IMR-90 (cell line): Measurements from ENCODE around the gene FBXL7. TPM values are rescaled to one million over a fixed set of nuclear protein-coding genes. Genes with fewer than 3 reads are reported as not detected.

Experiments
- ATAC-seq: fragments of 200-7000 bp; cut with Tn5 transposase; 2 replicates; pipeline ENCODE4 v1.9.1; 2020; ENCODE audit warnings: low read depth, mild to moderate bottlenecking, moderate library complexity
- BruUV-seq: library from RNA; stranded (reverse); fragments of 400-500 nt; replicated peaks from 2 replicates; lab custom pipeline; 2021; lab: Mats Ljungman, UMichigan
- CTCF ChIA-PET: fragments of 300-600 bp; formaldehyde crosslinking; extraction: SDS; loops from one replicate; lab custom pipeline; 2021; ENCODE audit warnings: antibody characterized with exemption; lab: Yijun Ruan, JAX
- POLR2A ChIA-PET: fragments of 300-600 bp; sonication (Branson Sonifier 250); formaldehyde crosslinking; loops from one replicate; lab custom pipeline; 2022; ENCODE audit warnings: antibody characterized with exemption; ENCODE audit not compliant: unreplicated experiment; lab: Charles Lee
- DNase-seq: peaks from one replicate; pipeline ENCODE4 v3.0.0; 2013
- H2AFZ ChIP-seq: replicated peaks from 2 replicates; pipeline ENCODE3; 2013; ENCODE audit warnings: low read length, mild to moderate bottlenecking; ENCODE audit not compliant: poor library complexity
- H2AK5ac ChIP-seq: 2 replicates; pipeline ENCODE4 v1.6.1; 2013; ENCODE audit warnings: low read depth, low read length, inconsistent platforms
- H2AK9ac ChIP-seq: replicated peaks from 2 replicates; pipeline ENCODE3; 2013; ENCODE audit warnings: mild to moderate bottlenecking, low read depth, low read length, moderate library complexity; ENCODE audit not compliant: poor library complexity
- H2BK120ac ChIP-seq: 2 replicates; pipeline ENCODE4 v1.6.1; 2013; ENCODE audit warnings: low read depth, low read length, inconsistent platforms
- H2BK15ac ChIP-seq: 3 replicates; pipeline ENCODE4 v1.6.1; 2013; ENCODE audit warnings: low read depth, low read length, inconsistent platforms
- H2BK20ac ChIP-seq: 2 replicates; pipeline ENCODE4 v1.6.1; 2013; ENCODE audit warnings: low read depth, mild to moderate bottlenecking, inconsistent platforms, low read length, moderate library complexity
- H2BK5ac ChIP-seq: 2 replicates; pipeline ENCODE4 v1.6.1; 2013; ENCODE audit warnings: mild to moderate bottlenecking, low read depth, low read length, inconsistent platforms; ENCODE audit not compliant: poor library complexity, severe bottlenecking
- H3K14ac ChIP-seq: replicated peaks from 2 replicates; pipeline ENCODE4 v1.6.1; 2013; ENCODE audit warnings: low read depth, low read length, inconsistent platforms
- H3K18ac ChIP-seq: 2 replicates; pipeline ENCODE4 v1.6.1; 2013; ENCODE audit warnings: low read depth, low read length, control low read depth
- H3K23ac ChIP-seq: 2 replicates; pipeline ENCODE4 v1.6.1; 2013; ENCODE audit warnings: low read depth, low read length, inconsistent platforms
- H3K27ac ChIP-seq: 2 replicates; pipeline ENCODE4 v1.5.1; 2013; ENCODE audit warnings: mild to moderate bottlenecking, control low read depth, low read length; ENCODE audit not compliant: insufficient read depth
- H3K27me3 ChIP-seq: 2 replicates; pipeline ENCODE4 v1.6.1; 2013; ENCODE audit warnings: low read length; ENCODE audit not compliant: control insufficient read depth, insufficient read depth
- H3K36me3 ChIP-seq: 2 replicates; pipeline ENCODE4 v1.6.1; 2013; ENCODE audit warnings: low read length, mixed read lengths; ENCODE audit not compliant: control insufficient read depth, insufficient read depth
- H3K4ac ChIP-seq: 2 replicates; pipeline ENCODE4 v1.6.1; 2013; ENCODE audit warnings: low read depth, low read length, inconsistent platforms
- H3K4me1 ChIP-seq: 2 replicates; pipeline ENCODE4 v1.6.1; 2013; ENCODE audit warnings: low read length, mixed read lengths; ENCODE audit not compliant: control insufficient read depth, insufficient read depth
- H3K4me2 ChIP-seq: 2 replicates; pipeline ENCODE4 v1.6.1; 2013; ENCODE audit warnings: low read depth, mild to moderate bottlenecking, control low read depth, low read length, moderate library complexity
- H3K4me3 ChIP-seq: 2 replicates; pipeline ENCODE4 v1.5.1; 2013; ENCODE audit warnings: low read depth, mild to moderate bottlenecking, control low read depth, low read length, moderate library complexity; ENCODE audit not compliant: insufficient read depth
- H3K56ac ChIP-seq: 2 replicates; pipeline ENCODE4 v1.6.1; 2013; ENCODE audit warnings: low read length, inconsistent platforms; ENCODE audit not compliant: insufficient read depth; ENCODE audit errors: extremely low read depth
- H3K79me1 ChIP-seq, 2 experiments: 2 replicates each; pipeline ENCODE4 v1.6.1; 2013; ENCODE audit warnings: low read length in 2 of 2, inconsistent platforms in 1 of 2, low read depth in 1 of 2
- H3K9ac ChIP-seq: 2 replicates; pipeline ENCODE4 v1.6.1; 2013; ENCODE audit warnings: low read depth, low read length, control low read depth
- H3K9me1 ChIP-seq: 2 replicates; pipeline ENCODE4 v1.6.1; 2013; ENCODE audit warnings: low read length, inconsistent platforms; ENCODE audit not compliant: insufficient read depth
- H3K9me3 ChIP-seq: 2 replicates; pipeline ENCODE4 v1.6.1; 2013; ENCODE audit warnings: low read length; ENCODE audit not compliant: control insufficient read depth, insufficient read depth
- H4K20me1 ChIP-seq: 2 replicates; pipeline ENCODE4 v1.6.1; 2013; ENCODE audit warnings: low read length, inconsistent platforms; ENCODE audit not compliant: insufficient read depth
- H4K5ac ChIP-seq: 2 replicates; pipeline ENCODE4 v1.6.1; 2013; ENCODE audit warnings: mild to moderate bottlenecking, low read depth, low read length, control low read depth
- H4K8ac ChIP-seq, 2 experiments: 2 replicates each; pipeline ENCODE4 v1.6.1; 2013; ENCODE audit warnings: low read depth in 2 of 2, low read length in 2 of 2, control low read depth in 1 of 2, inconsistent platforms in 1 of 2
- H4K91ac ChIP-seq: 2 replicates; pipeline ENCODE4 v1.6.1; 2013; ENCODE audit warnings: low read depth, low read length, inconsistent platforms; ENCODE audit not compliant: insufficient read depth
- BHLHE40 ChIP-seq: fragments of 150-350 bp; IDR thresholded peaks from 2 replicates; pipeline ENCODE4 v1.6.1; 2016; ENCODE audit warnings: mild to moderate bottlenecking, low read depth, low read length
- CEBPB ChIP-seq: IDR thresholded peaks from 2 replicates; pipeline ENCODE4 v1.6.1; 2012; ENCODE audit warnings: low read depth, low read length, improper control_type of control experiment
- CHD1 ChIP-seq: IDR thresholded peaks from 2 replicates; pipeline ENCODE4 v1.6.1; 2012; ENCODE audit warnings: low read depth, low read length, improper control_type of control experiment
- FOS ChIP-seq: fragments of 150-350 bp; IDR thresholded peaks from 2 replicates; pipeline ENCODE4 v1.6.1; 2016; ENCODE audit warnings: low read depth, low read length
- MAFK ChIP-seq: IDR thresholded peaks from 2 replicates; pipeline ENCODE4 v1.6.1; 2012; ENCODE audit warnings: low read depth, low read length, improper control_type of control experiment
- MAZ ChIP-seq: IDR thresholded peaks from 2 replicates; pipeline ENCODE4 v1.6.1; 2012; ENCODE audit warnings: low read depth, mild to moderate bottlenecking, low read length, improper control_type of control experiment, moderate library complexity, borderline replicate concordance
- MXI1 ChIP-seq: IDR thresholded peaks from 2 replicates; pipeline ENCODE4 v1.6.1; 2012; ENCODE audit warnings: low read depth, mild to moderate bottlenecking, low read length, moderate library complexity, borderline replicate concordance
- NFE2L2 ChIP-seq: fragments of 150-350 bp; IDR thresholded peaks from 2 replicates; pipeline ENCODE4 v1.6.1; 2016; ENCODE audit warnings: low read depth, mild to moderate bottlenecking, low read length
- RAD21 ChIP-seq: IDR thresholded peaks from 2 replicates; pipeline ENCODE4 v1.6.1; 2012; ENCODE audit warnings: low read length, improper control_type of control experiment
- RCOR1 ChIP-seq: IDR thresholded peaks from 2 replicates; pipeline ENCODE4 v1.6.1; 2012; ENCODE audit warnings: mild to moderate bottlenecking, low read length, improper control_type of control experiment; ENCODE audit not compliant: insufficient replicate concordance
- RFX5 ChIP-seq: IDR thresholded peaks from 2 replicates; pipeline ENCODE4 v1.8.0; 2012; ENCODE audit warnings: low read depth, mild to moderate bottlenecking, low read length, moderate library complexity
- SMC3 ChIP-seq: fragments of 150-350 bp; IDR thresholded peaks from 2 replicates; pipeline ENCODE4 v1.6.1; 2016; ENCODE audit warnings: low read depth, mild to moderate bottlenecking, antibody characterized with exemption, low read length, moderate library complexity
- WGBS, 2 experiments: methylation state at CpG; one replicate each; pipeline versions ENCODE4 v1.1.5 to v1.1.7; 2013; ENCODE audit warnings: missing lambda C conversion rate in 2 of 2; ENCODE audit not compliant: insufficient read length in 1 of 2; ENCODE audit errors: extremely low coverage in 2 of 2; 5-methylcytosine and 5-hydroxymethylcytosine counted together
- dilution Hi-C: fragments of 300-500 bp; cut with HindIII; formaldehyde crosslinking; loops from one replicate; pipeline ENCODE4 v1.14.3; 2018; ENCODE audit warnings: low sequenced_read_pairs; ENCODE audit not compliant: unreplicated experiment
- in situ Hi-C: fragments of 300-500 bp; cut with MboI; formaldehyde crosslinking; loops from 3 replicates; pipeline ENCODE4 v1.14.3; 2019; ENCODE audit warnings: low sequenced_read_pairs, inconsistent platforms, mixed read lengths
- intact Hi-C: fragments of 100-400 bp; cut with micrococcal nuclease; formaldehyde crosslinking; loops from 2 replicates; pipeline ENCODE4 v1.10.0; 2022
- polyA plus RNA-seq, 3 experiments: library from polyadenylated mRNA; depleted of rRNA; stranded (reverse); fragments of >200 nt; gene quantifications; 2 replicates each; pipeline ENCODE4 v1.2.3, GENCODE V29; 2012; ENCODE audit warnings: low replicate concordance in 1 of 3
- total RNA-seq: library from RNA; depleted of rRNA; stranded (reverse); fragments of >200 nt; gene quantifications from 2 replicates; pipeline ENCODE4 v1.2.3, GENCODE V29; 2012
- TF ChIP-seq, protein P1 (sequence below): fragments of 150-350 bp; IDR thresholded peaks from 2 replicates; pipeline ENCODE4 v1.6.1; 2016; ENCODE audit warnings: low read depth, mild to moderate bottlenecking, low read length, moderate library complexity, borderline replicate concordance
- TF ChIP-seq, protein P2 (sequence below): conservative IDR thresholded peaks from 2 replicates; pipeline ENCODE4 v1.5.1; 2012; ENCODE audit warnings: mild to moderate bottlenecking, low read depth, low read length, improper control_type of control experiment

FBXL7 gene
- total and polyA plus RNA-seq, 2 of the 4 experiments (the other 2 are of a cell fraction): 4.1 to 10.2 TPM

DNA sequence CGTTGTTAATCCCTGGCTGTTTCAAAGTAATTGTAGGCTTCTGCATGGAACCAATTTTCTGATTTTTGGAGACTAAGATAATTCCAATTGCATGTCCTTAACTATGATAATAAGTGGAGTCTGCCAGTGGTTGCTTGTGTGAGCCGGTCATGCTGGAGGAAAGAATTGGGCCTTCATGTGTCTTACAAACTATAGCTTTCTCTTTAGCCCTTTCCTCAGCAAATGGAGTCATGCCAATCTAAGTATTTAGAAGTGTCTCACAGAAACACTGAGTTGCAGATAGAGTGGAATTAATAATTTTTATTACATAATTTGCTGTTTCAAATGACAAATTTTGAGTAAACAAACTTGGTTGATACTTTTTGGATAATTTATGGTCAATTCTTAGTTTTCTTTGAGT lies 200.4 kb downstream of the FBXL7 start (continued):
- no peak for TF ChIP-seq MAFK

DNA sequence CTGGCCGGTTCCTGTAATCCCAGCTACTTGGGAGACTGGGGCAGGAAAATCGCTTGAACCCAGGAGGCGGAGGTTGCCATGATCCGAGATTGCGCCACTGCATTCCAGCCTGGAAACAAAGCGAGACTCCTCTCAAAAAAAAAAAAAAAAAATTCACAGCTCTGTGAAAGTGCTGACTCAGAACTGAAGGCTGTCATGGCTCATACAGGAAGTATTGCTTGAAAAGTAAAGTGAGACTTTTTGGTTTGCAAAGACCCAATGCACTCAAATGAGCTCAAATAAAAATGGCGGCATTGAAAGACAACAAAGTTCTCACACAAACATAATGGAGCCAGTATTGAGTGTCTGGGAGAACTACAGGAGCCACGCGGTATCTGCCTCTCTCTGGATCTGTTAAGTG lies 202.1 kb downstream of the FBXL7 start:
- no peak; the same call in 1 of the 2 replicates for ATAC-seq
- H2AFZ ChIP-seq: no peak overlapping the region
- TF ChIP-seq CHD1: no peak
- TF ChIP-seq, protein P1, sequence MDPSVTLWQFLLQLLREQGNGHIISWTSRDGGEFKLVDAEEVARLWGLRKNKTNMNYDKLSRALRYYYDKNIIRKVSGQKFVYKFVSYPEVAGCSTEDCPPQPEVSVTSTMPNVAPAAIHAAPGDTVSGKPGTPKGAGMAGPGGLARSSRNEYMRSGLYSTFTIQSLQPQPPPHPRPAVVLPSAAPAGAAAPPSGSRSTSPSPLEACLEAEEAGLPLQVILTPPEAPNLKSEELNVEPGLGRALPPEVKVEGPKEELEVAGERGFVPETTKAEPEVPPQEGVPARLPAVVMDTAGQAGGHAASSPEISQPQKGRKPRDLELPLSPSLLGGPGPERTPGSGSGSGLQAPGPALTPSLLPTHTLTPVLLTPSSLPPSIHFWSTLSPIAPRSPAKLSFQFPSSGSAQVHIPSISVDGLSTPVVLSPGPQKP: no peak
- TF ChIP-seq BHLHE40: no peak
- TF ChIP-seq RCOR1: no peak
- TF ChIP-seq, protein P2, sequence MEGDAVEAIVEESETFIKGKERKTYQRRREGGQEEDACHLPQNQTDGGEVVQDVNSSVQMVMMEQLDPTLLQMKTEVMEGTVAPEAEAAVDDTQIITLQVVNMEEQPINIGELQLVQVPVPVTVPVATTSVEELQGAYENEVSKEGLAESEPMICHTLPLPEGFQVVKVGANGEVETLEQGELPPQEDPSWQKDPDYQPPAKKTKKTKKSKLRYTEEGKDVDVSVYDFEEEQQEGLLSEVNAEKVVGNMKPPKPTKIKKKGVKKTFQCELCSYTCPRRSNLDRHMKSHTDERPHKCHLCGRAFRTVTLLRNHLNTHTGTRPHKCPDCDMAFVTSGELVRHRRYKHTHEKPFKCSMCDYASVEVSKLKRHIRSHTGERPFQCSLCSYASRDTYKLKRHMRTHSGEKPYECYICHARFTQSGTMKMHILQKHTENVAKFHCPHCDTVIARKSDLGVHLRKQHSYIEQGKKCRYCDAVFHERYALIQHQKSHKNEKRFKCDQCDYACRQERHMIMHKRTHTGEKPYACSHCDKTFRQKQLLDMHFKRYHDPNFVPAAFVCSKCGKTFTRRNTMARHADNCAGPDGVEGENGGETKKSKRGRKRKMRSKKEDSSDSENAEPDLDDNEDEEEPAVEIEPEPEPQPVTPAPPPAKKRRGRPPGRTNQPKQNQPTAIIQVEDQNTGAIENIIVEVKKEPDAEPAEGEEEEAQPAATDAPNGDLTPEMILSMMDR: no peak
- TF ChIP-seq NFE2L2: peak; percentile 46; the same call in 1 of the 2 replicates
- TF ChIP-seq FOS: no peak
- no peak for TF ChIP-seq RAD21
- no peak for TF ChIP-seq MAZ
- TF ChIP-seq CEBPB: peak; percentile 48; the same call in 1 of the 2 replicates
- TF ChIP-seq MAFK: peak; percentile 96
- no peak for TF ChIP-seq SMC3
- TF ChIP-seq RFX5: no peak
- TF ChIP-seq MXI1: no peak

More for the DNA sequence above, 202.1 kb downstream of the FBXL7 start:
- in situ Hi-C loops (no loop called here), dilution Hi-C loops (no loop called here), intact Hi-C loops (loop anchor here (5.0 kb wide), 1 partner anchor 200 kb away; the partner anchor contains the start of gene FBXL7)
- Histone ChIP-seq H3K14ac (no peak overlapping the region), H3K4me2 (no peak overlapping the region), H2AK5ac (no peak overlapping the region), H2BK120ac (no peak overlapping the region), H4K91ac (no peak overlapping the region), H3K9ac (no peak overlapping the region), H3K4me3 (no peak overlapping the region), H3K27me3 (no peaks in the 10 kb centered on the region), H3K4me1 (peaks cover 4% of the 10 kb centered on the region; the same call in 1 of the 2 replicates), H3K9me3 (no peaks in the 10 kb centered on the region), H3K9me1 (peaks cover 4% of the 10 kb centered on the region; the same call in 1 of the 2 replicates), H2BK15ac (no peak overlapping the region), H2BK20ac (no peak overlapping the region), H2AK9ac (no peak overlapping the region), H4K8ac (no peak overlapping the region), H3K36me3 (no peaks in the 10 kb centered on the region), H3K56ac (no peak overlapping the region), H2BK5ac (no peak overlapping the region), H3K18ac (no peak overlapping the region), H3K27ac (no peak overlapping the region), H4K5ac (no peak overlapping the region), H3K79me1 (peaks cover 10 to 13% of the 10 kb centered on the region in 2 experiments; a peak in 3 of 4 replicates), H3K4ac (no peak overlapping the region), H4K20me1 (0 out of 2 replicates have a peak, but pooled peaks cover 3% of the 10 kb centered on the region), H3K23ac (no peak overlapping the region)
- peak; percentile 54 for DNase-seq
- no CpG with 5 or more reads among the region's 9 CpGs for WGBS, 2 experiments
- POLR2A ChIA-PET: no interaction called here
- no TSS peak for BruUV-seq
- CTCF ChIA-PET: interaction anchor here (0.6 to 1.6 kb wide), 2 partner anchors 12 to 50 kb away, joined by 4 to 5 read pairs; no protein-coding TSS in a partner anchor
